ENCODE measurements around the gene CA9. TPM values are rescaled to one million over a fixed set of nuclear protein-coding genes. Genes with fewer than 3 reads are reported as not detected.

CA9 gene
- total RNA-seq, 1 experiment from 2014 or later, result 1.0 TPM

GRCh38 chr9:35666045-35666444 is 7.7 kb upstream of the CA9 start (continued):
- TF ChIP-seq, protein P1, sequence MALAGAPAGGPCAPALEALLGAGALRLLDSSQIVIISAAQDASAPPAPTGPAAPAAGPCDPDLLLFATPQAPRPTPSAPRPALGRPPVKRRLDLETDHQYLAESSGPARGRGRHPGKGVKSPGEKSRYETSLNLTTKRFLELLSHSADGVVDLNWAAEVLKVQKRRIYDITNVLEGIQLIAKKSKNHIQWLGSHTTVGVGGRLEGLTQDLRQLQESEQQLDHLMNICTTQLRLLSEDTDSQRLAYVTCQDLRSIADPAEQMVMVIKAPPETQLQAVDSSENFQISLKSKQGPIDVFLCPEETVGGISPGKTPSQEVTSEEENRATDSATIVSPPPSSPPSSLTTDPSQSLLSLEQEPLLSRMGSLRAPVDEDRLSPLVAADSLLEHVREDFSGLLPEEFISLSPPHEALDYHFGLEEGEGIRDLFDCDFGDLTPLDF (CRISPR knock-in tag; IDR thresholded peaks at IDR 0.05), result no peak
- TF ChIP-seq ATF1 (CRISPR knock-in tag; IDR thresholded peaks at IDR 0.05) (no peak), JAZF1 (CRISPR knock-in tag; IDR thresholded peaks at IDR 0.05) (no peak)

GRCh38 chr9:35666549-35666948 is 7.2 kb upstream of the CA9 start:
- ChIA-PET CTCF (interaction anchor here (2.9 to 3.8 kb wide), 2 partner anchors 10 to 55 kb away, joined by 18 to 41 read pairs; no protein-coding TSS in a partner anchor), POLR2A (no interaction called here)
- H3K27ac Mint-ChIP-seq, result no peak overlapping the region
- TF ChIP-seq, protein P2, sequence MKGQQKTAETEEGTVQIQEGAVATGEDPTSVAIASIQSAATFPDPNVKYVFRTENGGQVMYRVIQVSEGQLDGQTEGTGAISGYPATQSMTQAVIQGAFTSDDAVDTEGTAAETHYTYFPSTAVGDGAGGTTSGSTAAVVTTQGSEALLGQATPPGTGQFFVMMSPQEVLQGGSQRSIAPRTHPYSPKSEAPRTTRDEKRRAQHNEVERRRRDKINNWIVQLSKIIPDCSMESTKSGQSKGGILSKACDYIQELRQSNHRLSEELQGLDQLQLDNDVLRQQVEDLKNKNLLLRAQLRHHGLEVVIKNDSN (CRISPR knock-in tag; IDR thresholded peaks at IDR 0.05), result no peak
- TF ChIP-seq HMGA2 (CRISPR knock-in tag; IDR thresholded peaks at IDR 0.05) (no peak), MLX (CRISPR knock-in tag; IDR thresholded peaks at IDR 0.05) (no peak), SOX15 (CRISPR knock-in tag; IDR thresholded peaks at IDR 0.05) (no peak), TEAD4 (CRISPR knock-in tag; IDR thresholded peaks at IDR 0.05) (no peak), ZNF423 (CRISPR knock-in tag; IDR thresholded peaks at IDR 0.05) (no peak), TCF7 (CRISPR knock-in tag; IDR thresholded peaks at IDR 0.05; ENCODE audit: low read depth) (no peak), ZSCAN18 (CRISPR knock-in tag; IDR thresholded peaks at IDR 0.05) (no peak), ZNF512 (CRISPR knock-in tag; IDR thresholded peaks at IDR 0.05; ENCODE audit: borderline replicate concordance) (no peak), NR2C2 (CRISPR knock-in tag; IDR thresholded peaks at IDR 0.05) (no peak), ETV6 (CRISPR knock-in tag; IDR thresholded peaks at IDR 0.05) (no peak), ESRRA (CRISPR knock-in tag; IDR thresholded peaks at IDR 0.05; ENCODE audit: borderline replicate concordance) (no peak), FOXJ3 (CRISPR knock-in tag; IDR thresholded peaks at IDR 0.05; ENCODE audit: borderline replicate concordance) (no peak), TEAD1 (CRISPR knock-in tag; IDR thresholded peaks at IDR 0.05) (no peak), SMAD4 (CRISPR knock-in tag; IDR thresholded peaks at IDR 0.05) (no peak), MXD4 (CRISPR knock-in tag; IDR thresholded peaks at IDR 0.05; ENCODE audit: borderline replicate concordance) (no peak), ZNF232 (CRISPR knock-in tag; IDR thresholded peaks at IDR 0.05) (no peak)
- TF ChIP-seq, protein P3, sequence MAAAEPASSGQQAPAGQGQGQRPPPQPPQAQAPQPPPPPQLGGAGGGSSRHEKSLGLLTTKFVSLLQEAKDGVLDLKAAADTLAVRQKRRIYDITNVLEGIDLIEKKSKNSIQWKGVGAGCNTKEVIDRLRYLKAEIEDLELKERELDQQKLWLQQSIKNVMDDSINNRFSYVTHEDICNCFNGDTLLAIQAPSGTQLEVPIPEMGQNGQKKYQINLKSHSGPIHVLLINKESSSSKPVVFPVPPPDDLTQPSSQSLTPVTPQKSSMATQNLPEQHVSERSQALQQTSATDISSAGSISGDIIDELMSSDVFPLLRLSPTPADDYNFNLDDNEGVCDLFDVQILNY (CRISPR knock-in tag; IDR thresholded peaks at IDR 0.05), result no peak
- TF ChIP-seq, protein P4, sequence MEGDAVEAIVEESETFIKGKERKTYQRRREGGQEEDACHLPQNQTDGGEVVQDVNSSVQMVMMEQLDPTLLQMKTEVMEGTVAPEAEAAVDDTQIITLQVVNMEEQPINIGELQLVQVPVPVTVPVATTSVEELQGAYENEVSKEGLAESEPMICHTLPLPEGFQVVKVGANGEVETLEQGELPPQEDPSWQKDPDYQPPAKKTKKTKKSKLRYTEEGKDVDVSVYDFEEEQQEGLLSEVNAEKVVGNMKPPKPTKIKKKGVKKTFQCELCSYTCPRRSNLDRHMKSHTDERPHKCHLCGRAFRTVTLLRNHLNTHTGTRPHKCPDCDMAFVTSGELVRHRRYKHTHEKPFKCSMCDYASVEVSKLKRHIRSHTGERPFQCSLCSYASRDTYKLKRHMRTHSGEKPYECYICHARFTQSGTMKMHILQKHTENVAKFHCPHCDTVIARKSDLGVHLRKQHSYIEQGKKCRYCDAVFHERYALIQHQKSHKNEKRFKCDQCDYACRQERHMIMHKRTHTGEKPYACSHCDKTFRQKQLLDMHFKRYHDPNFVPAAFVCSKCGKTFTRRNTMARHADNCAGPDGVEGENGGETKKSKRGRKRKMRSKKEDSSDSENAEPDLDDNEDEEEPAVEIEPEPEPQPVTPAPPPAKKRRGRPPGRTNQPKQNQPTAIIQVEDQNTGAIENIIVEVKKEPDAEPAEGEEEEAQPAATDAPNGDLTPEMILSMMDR (IDR thresholded peaks at IDR 0.05), result no peak
- DNase-seq (ENCODE audit: low spot score), result no peak
- ATAC-seq, result no peak
- H3K27me3 Mint-ChIP-seq (ENCODE audit: low read depth), result no peaks in the 10 kb centered on the region; the same call in 1 of the 2 replicates
- peaks cover 7% of the 10 kb centered on the region for H3K9me3 Mint-ChIP-seq
- H3K36me3 Mint-ChIP-seq, result peaks cover 18% of the 10 kb centered on the region
- no peak overlapping the region for H3K4me3 Mint-ChIP-seq
- H3K4me1 Mint-ChIP-seq, result peaks cover 24% of the 10 kb centered on the region

Measured in WTC11 (cell line).